ENCODE data around the gene CACNB3. TPM values are rescaled to one million over a fixed set of nuclear protein-coding genes. Genes with fewer than 3 reads are reported as not detected.
"Not testable (repeated sequence)": the region's sequence is repeated elsewhere in the genome, so short reads cannot be mapped to it uniquely, and the experiment has no call there.

Gene CACNB3
- total and polyA plus RNA-seq, 9 donors = 10.6 to 30.8 (median 19.2) TPM

DNA sequence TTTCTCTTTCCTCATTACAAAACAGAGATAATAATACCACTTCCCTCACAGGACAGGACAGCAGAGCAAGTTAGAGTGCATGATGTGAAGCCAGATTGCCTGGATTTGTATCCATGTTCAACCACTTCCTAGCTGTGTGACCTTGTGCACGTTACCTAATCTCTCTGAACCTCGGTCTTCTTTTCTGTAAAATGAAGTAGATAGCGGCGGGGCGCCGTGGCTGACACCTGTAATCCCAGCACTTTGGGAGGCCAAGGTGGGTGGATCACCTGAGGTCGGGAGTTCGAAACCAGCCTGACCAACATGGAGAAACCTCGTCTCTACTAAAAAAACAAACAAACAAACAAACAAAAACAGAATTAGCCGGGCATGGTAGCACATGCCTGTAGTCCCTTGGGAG, 36.6 kb downstream of the CACNB3 start:
- WGBS (ENCODE audit: insufficient coverage) = 90% methylated on average over 2 of the region's 10 CpGs
- H3K27me3 ChIP-seq (ENCODE audit: control insufficient read depth, insufficient read depth, low read length) = not testable (repeated sequence)

DNA sequence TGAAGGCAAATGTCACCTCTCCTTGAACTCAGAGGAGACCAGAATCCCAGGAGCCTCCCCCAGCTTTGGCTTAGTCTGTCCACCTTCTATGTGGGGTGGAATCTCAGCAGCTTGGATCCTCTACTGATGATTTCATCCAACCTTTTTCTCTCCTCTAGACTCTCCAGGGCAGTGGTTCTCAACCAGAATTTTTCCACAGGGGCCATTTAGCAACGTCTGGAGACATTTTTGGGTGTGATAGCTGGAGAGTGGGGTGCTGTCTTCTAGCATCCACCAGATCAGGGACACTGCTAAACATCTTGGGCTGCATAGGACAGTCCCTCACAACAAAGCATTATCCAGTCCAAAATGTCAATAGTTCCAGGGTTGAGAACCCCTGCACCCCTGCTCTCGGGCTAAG, 38.1 kb downstream of the CACNB3 start:
- DNase-seq = no peak
- no CpG with 5 or more reads among the region's 2 CpGs for WGBS (ENCODE audit: insufficient coverage)
- no peaks in the 10 kb centered on the region for H3K36me3 ChIP-seq (ENCODE audit: control insufficient read depth, insufficient read depth, low read length)

More for the DNA sequence above, 36.6 kb downstream of the CACNB3 start:
- H3K9me3 ChIP-seq (replicated peaks; ENCODE audit: control insufficient read depth, low read depth, low read length); DNase-seq; H3K36me3 ChIP-seq (ENCODE audit: control insufficient read depth, insufficient read depth, low read length); H3K4me3 ChIP-seq (ENCODE audit: low read length); H3K27ac ChIP-seq (ENCODE audit: low read length): not testable (repeated sequence)
- peaks cover 15% of the 10 kb centered on the region for H3K4me1 ChIP-seq (ENCODE audit: control insufficient read depth, insufficient read depth, low read length)

DNA sequence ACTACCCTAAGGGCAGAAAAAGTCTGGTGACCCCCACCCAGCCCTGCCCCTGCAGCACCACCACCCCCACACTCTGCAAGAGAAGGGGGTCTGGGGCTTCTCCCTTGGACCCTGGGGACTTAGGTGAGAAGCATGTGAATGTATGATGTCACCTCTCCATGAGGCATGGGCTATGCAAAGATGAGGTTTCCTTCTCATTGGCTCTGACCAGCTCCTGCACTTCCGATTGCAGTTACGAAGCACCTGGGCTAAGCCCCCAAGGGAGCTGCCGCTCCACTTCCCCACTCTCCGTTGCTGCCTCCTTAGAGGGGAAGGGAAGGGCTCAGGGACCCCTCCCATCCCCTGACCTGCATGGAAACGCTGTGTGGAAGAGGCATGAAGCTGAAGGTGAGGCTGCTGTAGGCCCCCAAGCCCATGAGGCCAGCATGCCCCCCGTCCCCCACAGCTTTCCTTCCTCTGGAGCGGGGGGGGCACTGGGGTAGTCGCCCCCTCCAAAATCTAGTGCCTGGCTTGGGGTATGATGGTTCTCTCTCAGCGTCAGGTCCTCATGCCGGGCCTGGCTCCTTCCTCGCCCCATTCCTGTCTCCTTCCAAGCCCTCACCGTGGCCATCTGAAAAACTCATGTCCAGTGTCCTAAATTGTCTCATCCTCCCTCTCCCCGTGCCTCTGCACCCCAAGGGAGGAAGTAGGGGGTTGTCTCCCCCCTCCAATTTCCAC, 39.1 kb downstream of the CACNB3 start:
- no CpG with 5 or more reads among the region's 13 CpGs for WGBS (ENCODE audit: insufficient coverage)
- Histone ChIP-seq H3K4me3 (ENCODE audit: low read length) (no peak overlapping the region), H3K36me3 (ENCODE audit: control insufficient read depth, insufficient read depth, low read length) (no peaks in the 10 kb centered on the region), H3K9me3 (replicated peaks; ENCODE audit: control insufficient read depth, low read depth, low read length) (no peaks in the 10 kb centered on the region), H3K4me1 (ENCODE audit: control insufficient read depth, insufficient read depth, low read length) (peaks cover 7% of the 10 kb centered on the region), H3K27me3 (ENCODE audit: control insufficient read depth, insufficient read depth, low read length) (peaks cover under 1% of the 10 kb centered on the region), H3K27ac (ENCODE audit: low read length) (no peak overlapping the region)
- no peak for DNase-seq

More for the DNA sequence above, 38.1 kb downstream of the CACNB3 start:
- Histone ChIP-seq H3K4me1 (ENCODE audit: control insufficient read depth, insufficient read depth, low read length) (peaks cover 8% of the 10 kb centered on the region), H3K27ac (ENCODE audit: low read length) (no peak overlapping the region), H3K9me3 (replicated peaks; ENCODE audit: control insufficient read depth, low read depth, low read length) (no peaks in the 10 kb centered on the region), H3K4me3 (ENCODE audit: low read length) (no peak overlapping the region), H3K27me3 (ENCODE audit: control insufficient read depth, insufficient read depth, low read length) (no peaks in the 10 kb centered on the region)

DNA sequence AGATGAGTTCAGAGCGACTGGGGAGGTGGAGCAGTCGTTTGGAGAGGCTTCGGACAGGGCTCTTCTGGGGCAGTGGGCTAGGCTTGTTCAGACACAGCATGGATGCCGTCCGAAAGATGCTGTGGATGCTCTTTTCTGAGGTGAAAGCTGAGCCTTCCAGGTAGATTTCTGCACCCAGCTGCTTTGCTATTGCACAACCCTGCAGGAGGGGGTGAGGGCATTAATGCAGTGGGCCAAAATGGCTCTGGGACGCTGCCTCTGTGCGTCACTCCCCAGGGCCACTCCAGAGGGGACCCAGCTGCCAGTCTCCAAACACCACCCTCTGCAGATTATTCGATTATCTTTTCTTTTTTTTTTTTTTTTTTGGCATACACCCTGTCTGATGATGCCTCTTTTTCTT, 39.7 kb downstream of the CACNB3 start:
- DNase-seq = no peak
- no peaks in the 10 kb centered on the region for H3K9me3 ChIP-seq (replicated peaks; ENCODE audit: control insufficient read depth, low read depth, low read length)
- H3K27ac ChIP-seq (ENCODE audit: low read length) = no peak overlapping the region
- peaks cover 2% of the 10 kb centered on the region for H3K4me1 ChIP-seq (ENCODE audit: control insufficient read depth, insufficient read depth, low read length)
- H3K4me3 ChIP-seq (ENCODE audit: low read length) = no peak overlapping the region
- peaks cover 7% of the 10 kb centered on the region for H3K27me3 ChIP-seq (ENCODE audit: control insufficient read depth, insufficient read depth, low read length)
- H3K36me3 ChIP-seq (ENCODE audit: control insufficient read depth, insufficient read depth, low read length) = no peaks in the 10 kb centered on the region
- 59% methylated on average over 3 of the region's 8 CpGs for WGBS (ENCODE audit: insufficient coverage)

DNA sequence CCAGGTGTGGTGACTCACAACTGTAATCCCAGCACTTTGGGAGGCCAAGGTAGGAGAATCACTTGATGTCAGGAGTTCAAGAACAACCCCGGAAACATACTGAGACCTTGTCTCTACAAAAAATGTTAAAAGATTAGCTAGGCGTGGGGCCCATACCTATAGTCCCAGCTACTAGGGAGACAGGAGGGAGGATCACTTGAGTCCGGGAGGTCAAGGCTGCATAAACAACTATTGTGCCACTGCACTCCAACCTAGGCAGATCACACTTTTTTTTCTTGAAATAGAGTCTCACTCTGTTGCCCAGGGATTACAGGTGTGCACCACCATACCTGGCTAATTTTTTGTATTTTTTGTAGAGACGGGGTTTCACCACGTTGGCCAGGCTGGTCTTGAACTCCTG, 41.3 kb downstream of the CACNB3 start:
- no peak for DNase-seq
- 100% methylated on average over 2 of the region's 5 CpGs for WGBS (ENCODE audit: insufficient coverage)
- Histone ChIP-seq H3K9me3 (replicated peaks; ENCODE audit: control insufficient read depth, low read depth, low read length) (no peaks in the 10 kb centered on the region), H3K27me3 (ENCODE audit: control insufficient read depth, insufficient read depth, low read length) (peaks cover 21% of the 10 kb centered on the region), H3K36me3 (ENCODE audit: control insufficient read depth, insufficient read depth, low read length) (no peaks in the 10 kb centered on the region), H3K27ac (ENCODE audit: low read length) (no peak overlapping the region), H3K4me1 (ENCODE audit: control insufficient read depth, insufficient read depth, low read length) (no peaks in the 10 kb centered on the region), H3K4me3 (ENCODE audit: low read length) (no peak overlapping the region)

- WGBS (ENCODE audit: insufficient coverage) = 84% methylated on average over 4 of the region's 5 CpGs
- peaks cover 27% of the 10 kb centered on the region for H3K27me3 ChIP-seq (ENCODE audit: control insufficient read depth, insufficient read depth, low read length)
- not testable (repeated sequence) for H3K36me3 ChIP-seq (ENCODE audit: control insufficient read depth, insufficient read depth, low read length); DNase-seq; H3K9me3 ChIP-seq (replicated peaks; ENCODE audit: control insufficient read depth, low read depth, low read length); H3K4me3 ChIP-seq (ENCODE audit: low read length); H3K27ac ChIP-seq (ENCODE audit: low read length); H3K4me1 ChIP-seq (ENCODE audit: control insufficient read depth, insufficient read depth, low read length)
Observed at GRCh38 chr12:48860236-48860635, 41.9 kb downstream of the CACNB3 start.

DNA sequence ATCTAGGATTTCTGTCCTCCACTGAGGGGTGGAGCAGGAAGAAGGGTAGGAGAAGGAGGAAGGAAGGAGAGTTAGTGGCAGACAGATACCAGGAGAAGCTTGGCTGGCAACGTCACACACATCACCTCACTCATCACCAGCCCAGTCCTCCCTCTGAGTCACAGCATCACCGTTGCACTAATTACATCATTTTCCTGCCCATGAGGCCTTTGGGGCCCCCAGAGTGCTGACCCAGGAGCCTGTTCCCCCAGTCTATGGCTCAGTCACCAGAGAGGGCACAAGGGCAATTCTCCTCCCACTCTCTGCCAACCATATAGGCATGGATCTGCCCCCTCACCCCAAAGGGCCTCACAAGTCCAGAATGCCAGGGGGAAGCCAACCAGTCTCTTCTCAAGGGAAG, 42.8 kb downstream of the CACNB3 start:
- H3K36me3 ChIP-seq (ENCODE audit: control insufficient read depth, insufficient read depth, low read length) = no peaks in the 10 kb centered on the region
- peaks cover 30% of the 10 kb centered on the region for H3K27me3 ChIP-seq (ENCODE audit: control insufficient read depth, insufficient read depth, low read length)
- WGBS (ENCODE audit: insufficient coverage) = 56% methylated on average over 2 of the region's 2 CpGs
- no peak for DNase-seq
- H3K4me3 ChIP-seq (ENCODE audit: low read length) = no peak overlapping the region
- no peaks in the 10 kb centered on the region for H3K9me3 ChIP-seq (replicated peaks; ENCODE audit: control insufficient read depth, low read depth, low read length)
- no peak overlapping the region for H3K27ac ChIP-seq (ENCODE audit: low read length)
- peaks cover 8% of the 10 kb centered on the region for H3K4me1 ChIP-seq (ENCODE audit: control insufficient read depth, insufficient read depth, low read length)

- H3K27me3 ChIP-seq (ENCODE audit: control insufficient read depth, insufficient read depth, low read length) = peaks cover 30% of the 10 kb centered on the region
- H3K27ac ChIP-seq (ENCODE audit: low read length) = no peak overlapping the region
- DNase-seq = no peak
- no peaks in the 10 kb centered on the region for H3K36me3 ChIP-seq (ENCODE audit: control insufficient read depth, insufficient read depth, low read length)
- no peak overlapping the region for H3K4me3 ChIP-seq (ENCODE audit: low read length)
- H3K4me1 ChIP-seq (ENCODE audit: control insufficient read depth, insufficient read depth, low read length) = peaks cover 8% of the 10 kb centered on the region
- no CpG with 5 or more reads among the region's 5 CpGs for WGBS (ENCODE audit: insufficient coverage)
- no peaks in the 10 kb centered on the region for H3K9me3 ChIP-seq (replicated peaks; ENCODE audit: control insufficient read depth, low read depth, low read length)
Observed at GRCh38 chr12:48862760-48863159, 44.5 kb downstream of the CACNB3 start.

- WGBS (ENCODE audit: insufficient coverage) = 50% methylated on average over 1 of the region's 4 CpGs
- Histone ChIP-seq H3K4me1 (ENCODE audit: control insufficient read depth, insufficient read depth, low read length) (peaks cover 8% of the 10 kb centered on the region), H3K27ac (ENCODE audit: low read length) (no peak overlapping the region), H3K4me3 (ENCODE audit: low read length) (no peak overlapping the region), H3K27me3 (ENCODE audit: control insufficient read depth, insufficient read depth, low read length) (peaks cover 30% of the 10 kb centered on the region), H3K36me3 (ENCODE audit: control insufficient read depth, insufficient read depth, low read length) (no peaks in the 10 kb centered on the region), H3K9me3 (replicated peaks; ENCODE audit: control insufficient read depth, low read depth, low read length) (no peaks in the 10 kb centered on the region)
- DNase-seq = no peak
Observed at GRCh38 chr12:48863291-48863690, 45.0 kb downstream of the CACNB3 start.

GRCh38 chr12:48865281-48866051, 47.2 kb downstream of the CACNB3 start, which contains the start of gene RND1:
Gene RND1, minus strand, starts transcription at chr12:48865870. Its CDS starts 103 bp downstream, at chr12:48865767.
- Histone ChIP-seq H3K4me1 (ENCODE audit: control insufficient read depth, insufficient read depth, low read length) (peaks cover 8% of the 10 kb centered on the region), H3K9me3 (replicated peaks; ENCODE audit: control insufficient read depth, low read depth, low read length) (no peaks in the 10 kb centered on the region), H3K27ac (ENCODE audit: low read length) (no peak within 1 kb of the TSS), H3K4me3 (ENCODE audit: low read length) (peak within 1 kb of the TSS; percentile 59), H3K36me3 (ENCODE audit: control insufficient read depth, insufficient read depth, low read length) (no peaks in the 10 kb centered on the region), H3K27me3 (ENCODE audit: control insufficient read depth, insufficient read depth, low read length) (peaks cover 30% of the 10 kb centered on the region)
- peak; percentile 98 for DNase-seq
- WGBS (ENCODE audit: insufficient coverage) = under 1% methylated on average over 26 of the region's 32 CpGs
